Keratinocyte (primary cell): ENCODE results near the gene SPSB4. TPM values are rescaled to one million over a fixed set of nuclear protein-coding genes. Genes with fewer than 3 reads are reported as not detected.

Experiments
- DNase-seq: peaks from one replicate; pipeline ENCODE4 v3.0.0-alpha.2; 2011; ENCODE audit warnings: low read depth, missing footprints, low spot score
- FAIRE-seq: peaks from 2 replicates; lab custom pipeline; 2011; peaks lifted over from hg19 to GRCh38; lab: Jason Lieb, UNC
- H2AFZ ChIP-seq: 2 replicates; pipeline ENCODE4 v1.6.0; 2012; ENCODE audit warnings: low read length, control low read depth, inconsistent platforms; ENCODE audit not compliant: control insufficient read depth
- H3K27ac ChIP-seq: 2 replicates; pipeline ENCODE4 v1.5.1; 2011; ENCODE audit warnings: low read length; ENCODE audit not compliant: control insufficient read depth, insufficient read depth
- H3K27me3 ChIP-seq: 3 replicates; pipeline ENCODE4 v1.6.0; 2011; ENCODE audit warnings: low read length; ENCODE audit not compliant: control insufficient read depth, insufficient read depth; ENCODE audit errors: extremely low read depth
- H3K36me3 ChIP-seq, 2 experiments: 2 replicates in 1 of 2; 3 replicates in 1 of 2; pipeline ENCODE4 v1.5.1; 2011; ENCODE audit warnings: low read length in 2 of 2, mild to moderate bottlenecking in 1 of 2; ENCODE audit not compliant: control insufficient read depth in 2 of 2, insufficient read depth in 2 of 2; ENCODE audit errors: extremely low read depth in 1 of 2
- H3K4me1 ChIP-seq: 3 replicates; pipeline ENCODE4 v1.5.1; 2011; ENCODE audit warnings: low read length; ENCODE audit not compliant: control insufficient read depth, insufficient read depth; ENCODE audit errors: extremely low read depth
- H3K4me2 ChIP-seq: 3 replicates; pipeline ENCODE4 v1.6.0; 2011; ENCODE audit warnings: low read depth, low read length; ENCODE audit not compliant: control insufficient read depth, insufficient read depth; ENCODE audit errors: extremely low read depth
- H3K4me3 ChIP-seq, 3 experiments: fragments of 200-600 bp in 1 of 3; sonication (generic) in 1 of 3; 2 replicates in 2 of 3; 3 replicates in 1 of 3; pipeline ENCODE4 v1.5.1; 2011 to 2016; ENCODE audit warnings: low read length in 3 of 3, mild to moderate bottlenecking in 3 of 3, control low read depth in 2 of 3, inconsistent platforms in 1 of 3, low read depth in 1 of 3, mixed read lengths in 1 of 3, mixed run types in 1 of 3, moderate library complexity in 1 of 3; ENCODE audit not compliant: control insufficient read depth in 2 of 3, insufficient read depth in 2 of 3; ENCODE audit errors: extremely low read depth in 1 of 3
- H3K79me2 ChIP-seq: 2 replicates; pipeline ENCODE4 v1.6.0; 2012; ENCODE audit warnings: low read length; ENCODE audit not compliant: control insufficient read depth, insufficient read depth
- H3K9ac ChIP-seq: 3 replicates; pipeline ENCODE4 v1.6.0; 2011; ENCODE audit warnings: low read length; ENCODE audit not compliant: control insufficient read depth, insufficient read depth; ENCODE audit errors: extremely low read depth
- H3K9me1 ChIP-seq: 3 replicates; pipeline ENCODE4 v1.6.0; 2011; ENCODE audit warnings: low read length; ENCODE audit not compliant: control insufficient read depth, insufficient read depth; ENCODE audit errors: extremely low read depth
- H3K9me3 ChIP-seq: 2 replicates; pipeline ENCODE4 v1.5.1; 2012; ENCODE audit warnings: low read depth, low read length; ENCODE audit not compliant: control insufficient read depth
- H4K20me1 ChIP-seq: 3 replicates; pipeline ENCODE4 v1.6.0; 2011; ENCODE audit warnings: low read length; ENCODE audit not compliant: control insufficient read depth, insufficient read depth; ENCODE audit errors: extremely low read depth
- EZH2 ChIP-seq: IDR thresholded peaks from one replicate; pipeline ENCODE4 v1.6.1; 2012; ENCODE audit warnings: inconsistent platforms, mild to moderate bottlenecking, low read length, moderate library complexity
- dilution Hi-C: fragments of 300-500 bp; cut with MboI; formaldehyde crosslinking; loops from one replicate; pipeline ENCODE4 v1.7.0; 2020; ENCODE audit warnings: low sequenced_read_pairs; ENCODE audit not compliant: extremely low pct_ligation_motif_present
- polyA plus RNA-seq, 5 experiments: library from polyadenylated mRNA; depleted of rRNA in 3 of 5; stranded (reverse) in 3 of 5; stranded (forward) in 1 of 5; unstranded in 1 of 5; fragments of >200 nt; gene quantifications; 1 replicate in 1 of 5; 2 replicates in 3 of 5; 3 replicates in 1 of 5; pipeline versions ENCODE4 v1.2.1 to v1.2.3, GENCODE V29; 2011 to 2012; ENCODE audit warnings: missing spikeins in 2 of 5, low read depth in 1 of 5, low replicate concordance in 1 of 5
- TF ChIP-seq, protein P1 (sequence below), 3 experiments: IDR thresholded peaks in 1 of 3; conservative IDR thresholded peaks in 1 of 3; optimal IDR thresholded peaks in 1 of 3; 2 replicates in 2 of 3; 3 replicates in 1 of 3; pipeline versions ENCODE3 to v1.5.1; 2011; ENCODE audit warnings: low read length in 3 of 3, mild to moderate bottlenecking in 3 of 3, moderate library complexity in 2 of 3, control low read depth in 1 of 3, inconsistent platforms in 1 of 3; ENCODE audit not compliant: insufficient read depth in 2 of 3; ENCODE audit errors: extremely low read depth in 1 of 3

SPSB4 gene
- polyA plus RNA-seq, 1 donor (not counting 4 experiments of a cell fraction or from before 2014, with no cell fraction given) = not detected

DNA sequence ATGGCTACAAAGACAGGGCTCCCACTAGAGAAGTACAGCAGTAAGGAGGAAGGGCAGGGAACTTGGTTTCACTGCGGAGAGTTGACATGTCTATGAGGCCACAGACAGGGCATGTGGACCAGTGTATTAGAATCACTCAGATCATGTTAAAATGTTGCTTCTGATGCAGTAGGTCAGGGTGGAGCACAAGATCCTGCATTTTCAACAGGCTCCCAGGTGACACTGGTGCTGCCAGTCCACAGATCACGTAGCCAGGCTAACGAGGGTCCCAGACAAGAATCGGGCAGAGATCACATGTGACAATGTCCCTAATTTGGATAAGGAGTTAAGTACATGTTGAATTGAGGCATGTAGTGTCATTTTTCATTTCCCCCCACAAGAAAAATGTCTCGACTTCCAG is 73.6 kb downstream of the SPSB4 start:
- no peaks in the 10 kb centered on the region for H3K36me3 ChIP-seq
- H2AFZ ChIP-seq = no peak overlapping the region
- H4K20me1 ChIP-seq = no peaks in the 10 kb centered on the region
- no peaks in the 10 kb centered on the region for H3K9me1 ChIP-seq
- H3K4me1 ChIP-seq = no peaks in the 10 kb centered on the region
- FAIRE-seq (no peak), DNase-seq (no peak)
- no peaks in the 10 kb centered on the region for H3K9me3 ChIP-seq
- H3K27ac ChIP-seq = no peak overlapping the region
- TF ChIP-seq, protein P1, sequence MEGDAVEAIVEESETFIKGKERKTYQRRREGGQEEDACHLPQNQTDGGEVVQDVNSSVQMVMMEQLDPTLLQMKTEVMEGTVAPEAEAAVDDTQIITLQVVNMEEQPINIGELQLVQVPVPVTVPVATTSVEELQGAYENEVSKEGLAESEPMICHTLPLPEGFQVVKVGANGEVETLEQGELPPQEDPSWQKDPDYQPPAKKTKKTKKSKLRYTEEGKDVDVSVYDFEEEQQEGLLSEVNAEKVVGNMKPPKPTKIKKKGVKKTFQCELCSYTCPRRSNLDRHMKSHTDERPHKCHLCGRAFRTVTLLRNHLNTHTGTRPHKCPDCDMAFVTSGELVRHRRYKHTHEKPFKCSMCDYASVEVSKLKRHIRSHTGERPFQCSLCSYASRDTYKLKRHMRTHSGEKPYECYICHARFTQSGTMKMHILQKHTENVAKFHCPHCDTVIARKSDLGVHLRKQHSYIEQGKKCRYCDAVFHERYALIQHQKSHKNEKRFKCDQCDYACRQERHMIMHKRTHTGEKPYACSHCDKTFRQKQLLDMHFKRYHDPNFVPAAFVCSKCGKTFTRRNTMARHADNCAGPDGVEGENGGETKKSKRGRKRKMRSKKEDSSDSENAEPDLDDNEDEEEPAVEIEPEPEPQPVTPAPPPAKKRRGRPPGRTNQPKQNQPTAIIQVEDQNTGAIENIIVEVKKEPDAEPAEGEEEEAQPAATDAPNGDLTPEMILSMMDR (optimal IDR thresholded peaks at IDR 0.05 in 1 of 3, IDR thresholded peaks at IDR 0.05 in 1 of 3, conservative IDR thresholded peaks at IDR 0.05 in 1 of 3; ENCODE audit: extremely low read depth in 1 of 3, insufficient read depth in 2 of 3, low read length in 3 of 3) = no peak
- TF ChIP-seq EZH2 = no peak
- no peak overlapping the region for H3K4me3 ChIP-seq
- peaks cover 11% of the 10 kb centered on the region for H3K27me3 ChIP-seq
- no peak overlapping the region for H3K4me2 ChIP-seq
- H3K9ac ChIP-seq = no peak overlapping the region
- no peaks in the 10 kb centered on the region for H3K79me2 ChIP-seq
- dilution Hi-C loops = no loop called here

DNA sequence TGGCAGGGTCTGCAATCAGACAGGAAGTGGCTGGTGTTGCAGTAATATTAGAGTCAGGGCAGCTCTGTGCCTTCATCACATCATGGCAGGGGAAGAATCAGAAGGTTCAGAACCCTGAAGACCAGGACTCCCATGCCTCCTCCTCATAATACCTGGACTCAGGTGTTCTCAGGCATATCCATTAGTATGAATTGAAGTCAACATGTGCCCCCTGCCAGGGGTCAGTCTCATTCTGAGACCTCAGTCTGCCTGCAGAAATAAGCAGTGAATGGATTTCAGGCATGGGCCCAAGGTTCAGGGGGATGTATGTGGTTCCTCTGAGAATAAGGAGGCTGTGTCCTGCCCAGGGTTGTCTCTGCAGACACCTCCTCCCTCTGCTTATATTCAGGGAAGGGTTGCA is 74.2 kb downstream of the SPSB4 start:
- H3K79me2 ChIP-seq = no peaks in the 10 kb centered on the region
- H3K4me3 ChIP-seq = no peak overlapping the region
- H3K4me1 ChIP-seq = no peaks in the 10 kb centered on the region
- H4K20me1 ChIP-seq = no peaks in the 10 kb centered on the region
- H3K9me1 ChIP-seq = no peaks in the 10 kb centered on the region
- H3K4me2 ChIP-seq = no peak overlapping the region
- dilution Hi-C loops = no loop called here
- no peak for TF ChIP-seq EZH2
- TF ChIP-seq, protein P1 (optimal IDR thresholded peaks at IDR 0.05 in 1 of 3, IDR thresholded peaks at IDR 0.05 in 1 of 3, conservative IDR thresholded peaks at IDR 0.05 in 1 of 3; ENCODE audit: extremely low read depth in 1 of 3, insufficient read depth in 2 of 3, low read length in 3 of 3) = no peak
- no peak for DNase-seq
- no peak overlapping the region for H3K9ac ChIP-seq
- H3K27ac ChIP-seq = no peak overlapping the region
- no peaks in the 10 kb centered on the region for H3K36me3 ChIP-seq
- H3K27me3 ChIP-seq = peaks cover 11% of the 10 kb centered on the region
- no peak for FAIRE-seq
- H3K9me3 ChIP-seq = no peaks in the 10 kb centered on the region
- H2AFZ ChIP-seq = no peak overlapping the region
